GM12878 (cell line): ENCODE measurements around the gene RINT1. TPM values are rescaled to one million over a fixed set of nuclear protein-coding genes. Genes with fewer than 3 reads are reported as not detected.

Source experiments
- CHD4 ChIP-seq: fragments of 200-600 bp; sonication (generic); IDR thresholded peaks from 2 replicates; pipeline ENCODE4 v1.6.1; 2016; ENCODE audit warnings: mild to moderate bottlenecking
- CREM ChIP-seq: IDR thresholded peaks from 2 replicates; pipeline ENCODE4 v1.6.1; 2014; ENCODE audit warnings: antibody characterized with exemption, low read depth
- DPF2 ChIP-seq: fragments of 450-650 bp; IDR thresholded peaks from 2 replicates; pipeline ENCODE4 v1.6.1; 2017; ENCODE audit warnings: mild to moderate bottlenecking
- EGR1 ChIP-seq, 2 experiments: IDR thresholded peaks; 1 replicate in 1 of 2; 2 replicates in 1 of 2; pipeline ENCODE4 v1.6.1; 2011 to 2012; ENCODE audit warnings: low read depth in 2 of 2, low read length in 2 of 2, borderline replicate concordance in 1 of 2, mild to moderate bottlenecking in 1 of 2, moderate library complexity in 1 of 2
- ESRRA ChIP-seq: IDR thresholded peaks from 2 replicates; pipeline ENCODE4 v1.6.1; 2012; ENCODE audit warnings: mild to moderate bottlenecking, low read length, improper control_type of control experiment
- ETV6 ChIP-seq, 2 experiments: fragments of 450-650 bp in 1 of 2; IDR thresholded peaks in 1 of 2; conservative IDR thresholded peaks in 1 of 2; 2 replicates each; pipeline ENCODE4 v1.6.1; 2014; ENCODE audit warnings: antibody characterized with exemption in 1 of 2, borderline replicate concordance in 1 of 2, low read depth in 1 of 2, mild to moderate bottlenecking in 1 of 2, moderate library complexity in 1 of 2
- EZH2 ChIP-seq: IDR thresholded peaks from 2 replicates; pipeline ENCODE4 v1.6.1; 2012; ENCODE audit warnings: low read depth, mild to moderate bottlenecking, control low read depth, inconsistent platforms, low read length, borderline replicate concordance; ENCODE audit not compliant: control insufficient read depth
- GATAD2B ChIP-seq: fragments of 450-650 bp; conservative IDR thresholded peaks from 2 replicates; pipeline ENCODE4 v1.6.1; 2017; ENCODE audit warnings: low read depth, mild to moderate bottlenecking, moderate library complexity
- KAT2A ChIP-seq: conservative IDR thresholded peaks from 2 replicates; pipeline ENCODE4 v1.6.1; 2011; ENCODE audit warnings: low read depth, low read length; ENCODE audit not compliant: control insufficient read depth
- KDM1A ChIP-seq: fragments of 200-600 bp; sonication (generic); IDR thresholded peaks from 2 replicates; pipeline ENCODE4 v1.6.1; 2016; ENCODE audit warnings: borderline replicate concordance
- KLF5 ChIP-seq: fragments of 450-650 bp; IDR thresholded peaks from 2 replicates; pipeline ENCODE4 v1.6.1; 2014; ENCODE audit warnings: mild to moderate bottlenecking; ENCODE audit not compliant: partially characterized antibody
- LARP7 ChIP-seq: fragments of 450-650 bp; IDR thresholded peaks from 2 replicates; pipeline ENCODE4 v1.6.1; 2017; ENCODE audit warnings: mild to moderate bottlenecking
- MXI1 ChIP-seq: fragments of 150-350 bp; IDR thresholded peaks from 2 replicates; pipeline ENCODE4 v1.6.1; 2011; ENCODE audit warnings: low read depth, mild to moderate bottlenecking, inconsistent platforms, low read length, improper control_type of control experiment
- NR2F1 ChIP-seq: fragments of 450-650 bp; conservative IDR thresholded peaks from 2 replicates; pipeline ENCODE4 v1.6.1; 2017; ENCODE audit warnings: mild to moderate bottlenecking
- PAX8 ChIP-seq: fragments of 450-650 bp; IDR thresholded peaks from 2 replicates; pipeline ENCODE4 v1.6.1; 2017; ENCODE audit warnings: mild to moderate bottlenecking, moderate library complexity
- POLR2A ChIP-seq: IDR thresholded peaks from 2 replicates; pipeline ENCODE4 v1.6.1; 2011; ENCODE audit warnings: low read depth, mild to moderate bottlenecking, low read length
- POLR2AphosphoS2 ChIP-seq: IDR thresholded peaks from 2 replicates; pipeline ENCODE4 v1.6.1; 2011; ENCODE audit warnings: low read depth, mild to moderate bottlenecking, low read length, improper control_type of control experiment, moderate library complexity
- POLR2AphosphoS5 ChIP-seq: IDR thresholded peaks from 2 replicates; pipeline ENCODE4 v1.6.1; 2011; ENCODE audit warnings: mild to moderate bottlenecking, low read length, inconsistent platforms
- POU2F2 ChIP-seq: IDR thresholded peaks from 3 replicates; pipeline ENCODE4 v1.6.1; 2011; ENCODE audit warnings: low read depth, mild to moderate bottlenecking, low read length, borderline replicate concordance
- SMARCA5 ChIP-seq: fragments of 450-650 bp; IDR thresholded peaks from 2 replicates; pipeline ENCODE4 v1.6.1; 2017; ENCODE audit warnings: mild to moderate bottlenecking
- SP1 ChIP-seq: IDR thresholded peaks from one replicate; pipeline ENCODE4 v1.6.1; 2011; ENCODE audit warnings: low read depth, low read length
- TAF1 ChIP-seq: IDR thresholded peaks from 2 replicates; pipeline ENCODE4 v1.6.1; 2011; ENCODE audit warnings: mild to moderate bottlenecking, low read depth, low read length, borderline replicate concordance
- TCF3 ChIP-seq: IDR thresholded peaks from 2 replicates; pipeline ENCODE4 v1.6.1; 2012; ENCODE audit warnings: low read depth, mild to moderate bottlenecking, low read length, borderline replicate concordance; ENCODE audit not compliant: insufficient read depth
- YBX1 ChIP-seq: fragments of 450-650 bp; IDR thresholded peaks from 2 replicates; pipeline ENCODE4 v1.6.1; 2016; ENCODE audit warnings: antibody characterized with exemption
- YY1 ChIP-seq: IDR thresholded peaks from 2 replicates; pipeline ENCODE4 v1.6.1; 2011; ENCODE audit warnings: low read depth, mild to moderate bottlenecking, low read length
- ZSCAN29 ChIP-seq: fragments of 450-650 bp; IDR thresholded peaks from 2 replicates; pipeline ENCODE4 v1.6.1; 2017; ENCODE audit warnings: mild to moderate bottlenecking, moderate library complexity
- polyA plus RNA-seq, 11 experiments: library from polyadenylated mRNA; depleted of rRNA in 4 of 11; unstranded in 6 of 11; stranded (reverse) in 5 of 11; fragments of >200 nt; fragmentation: Nextera tagmentation in 4 of 11; fragmentation: Illumina TruSeq in 1 of 11; extraction: Ambion mirVana in 4 of 11; extraction: Trizol in 1 of 11; gene quantifications; 1 replicate in 1 of 11; 2 replicates in 10 of 11; pipeline versions ENCODE4 v1.2.1 to v1.2.3, GENCODE V29; 2011 to 2016; ENCODE audit warnings: inconsistent platforms in 2 of 11, missing spikeins in 2 of 11, low read depth in 1 of 11
- total RNA-seq, 4 experiments: library from RNA; depleted of rRNA in 3 of 4; stranded (reverse); fragments of >200 nt in 3 of 4; fragmentation: Illumina TruSeq in 1 of 4; extraction: Trizol in 1 of 4; gene quantifications; 2 replicates each; pipeline versions ENCODE4 v1.2.1 to v1.2.3, GENCODE V29; 2013 to 2021
- TF ChIP-seq, protein P1 (sequence below): fragments of 450-650 bp; formaldehyde crosslinking; IDR thresholded peaks from 2 replicates; pipeline ENCODE4 v1.5.0; 2022; ENCODE audit warnings: mild to moderate bottlenecking, missing genetic modification characterization
- TF ChIP-seq, protein P2 (sequence below): IDR thresholded peaks from 2 replicates; pipeline ENCODE4 v1.6.1; 2012; ENCODE audit warnings: low read depth, low read length, improper control_type of control experiment

The RINT1 gene
- total and polyA plus RNA-seq, 10 of the 15 experiments (the other 5 are each of a cell fraction or from before 2014, with no cell fraction given), result 6.7 to 32.3 (median 17.3) TPM

DNA sequence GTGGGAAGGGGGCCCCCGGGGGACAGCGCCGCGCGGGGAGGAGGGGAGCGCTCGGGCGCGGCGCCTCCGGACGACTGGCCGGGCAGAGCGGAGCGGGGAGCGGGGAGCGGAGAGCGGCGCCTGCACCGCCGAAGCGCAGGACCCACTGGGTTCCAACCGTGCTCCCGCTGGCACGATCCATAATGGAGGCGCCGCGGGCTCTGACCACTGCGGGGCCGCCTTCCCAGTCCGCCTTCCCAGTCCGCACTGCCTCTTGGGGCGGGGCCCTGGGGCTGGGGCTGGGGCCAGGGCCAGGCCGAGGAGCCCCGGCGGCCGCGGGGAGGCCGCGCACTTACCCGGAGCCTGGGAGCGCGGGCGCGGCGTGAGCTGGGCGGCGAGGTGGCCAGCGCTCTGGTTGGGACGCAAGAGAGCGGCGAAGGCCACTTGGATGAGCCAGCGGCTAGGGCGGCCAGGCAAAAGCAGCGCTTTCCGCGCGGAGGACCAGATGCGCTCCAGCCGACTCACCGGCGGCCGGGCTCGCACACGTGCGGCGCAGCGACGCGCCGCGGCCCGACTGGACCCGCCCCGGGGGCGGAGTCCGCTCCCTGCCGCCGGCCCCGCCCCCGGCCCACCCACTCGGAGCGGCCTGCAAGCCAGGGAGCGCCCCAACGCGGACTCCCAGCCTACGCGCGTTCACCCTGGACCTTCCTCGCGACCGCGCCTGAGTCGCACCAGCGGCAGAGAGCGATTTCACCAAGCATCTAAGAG lies 10.1 kb upstream of the RINT1 start, which contains the start of gene PUS7 (continued):
- TF ChIP-seq, protein P1, sequence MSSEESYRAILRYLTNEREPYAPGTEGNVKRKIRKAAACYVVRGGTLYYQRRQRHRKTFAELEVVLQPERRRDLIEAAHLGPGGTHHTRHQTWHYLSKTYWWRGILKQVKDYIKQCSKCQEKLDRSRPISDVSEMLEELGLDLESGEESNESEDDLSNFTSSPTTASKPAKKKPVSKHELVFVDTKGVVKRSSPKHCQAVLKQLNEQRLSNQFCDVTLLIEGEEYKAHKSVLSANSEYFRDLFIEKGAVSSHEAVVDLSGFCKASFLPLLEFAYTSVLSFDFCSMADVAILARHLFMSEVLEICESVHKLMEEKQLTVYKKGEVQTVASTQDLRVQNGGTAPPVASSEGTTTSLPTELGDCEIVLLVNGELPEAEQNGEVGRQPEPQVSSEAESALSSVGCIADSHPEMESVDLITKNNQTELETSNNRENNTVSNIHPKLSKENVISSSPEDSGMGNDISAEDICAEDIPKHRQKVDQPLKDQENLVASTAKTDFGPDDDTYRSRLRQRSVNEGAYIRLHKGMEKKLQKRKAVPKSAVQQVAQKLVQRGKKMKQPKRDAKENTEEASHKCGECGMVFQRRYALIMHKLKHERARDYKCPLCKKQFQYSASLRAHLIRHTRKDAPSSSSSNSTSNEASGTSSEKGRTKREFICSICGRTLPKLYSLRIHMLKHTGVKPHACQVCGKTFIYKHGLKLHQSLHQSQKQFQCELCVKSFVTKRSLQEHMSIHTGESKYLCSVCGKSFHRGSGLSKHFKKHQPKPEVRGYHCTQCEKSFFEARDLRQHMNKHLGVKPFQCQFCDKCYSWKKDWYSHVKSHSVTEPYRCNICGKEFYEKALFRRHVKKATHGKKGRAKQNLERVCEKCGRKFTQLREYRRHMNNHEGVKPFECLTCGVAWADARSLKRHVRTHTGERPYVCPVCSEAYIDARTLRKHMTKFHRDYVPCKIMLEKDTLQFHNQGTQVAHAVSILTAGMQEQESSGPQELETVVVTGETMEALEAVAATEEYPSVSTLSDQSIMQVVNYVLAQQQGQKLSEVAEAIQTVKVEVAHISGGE (CRISPR knock-in tag), result no peak
- TF ChIP-seq, protein P2, sequence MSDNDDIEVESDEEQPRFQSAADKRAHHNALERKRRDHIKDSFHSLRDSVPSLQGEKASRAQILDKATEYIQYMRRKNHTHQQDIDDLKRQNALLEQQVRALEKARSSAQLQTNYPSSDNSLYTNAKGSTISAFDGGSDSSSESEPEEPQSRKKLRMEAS, result peak; percentile 66
- TF ChIP-seq CREM (no peak), YY1 (peak; percentile 34), NR2F1 (0 out of 2 replicates have a peak, but pooled peaks have one; percentile 41), MXI1 (peak; percentile 96), POU2F2 (no peak), KAT2A (no peak), EZH2 (no peak), POLR2A (peak; percentile 84), EGR1 (IDR thresholded peaks at IDR 0.05; ENCODE audit: borderline replicate concordance in 1 of 2, low read depth in 2 of 2, low read length in 2 of 2) (peak in 1 of 2 experiments; percentile 78; a peak in 2 of 3 replicates), LARP7 (0 out of 2 replicates have a peak, but pooled peaks have one; percentile 9), TCF3 (0 out of 2 replicates have a peak, but pooled peaks have one; percentile 26), SMARCA5 (peak; percentile 41), DPF2 (peak; percentile 60; the same call in 1 of the 2 replicates), SP1 (peak; percentile 49), PAX8 (no peak), POLR2AphosphoS2 (0 out of 2 replicates have a peak, but pooled peaks have one; percentile 54), ETV6 (conservative IDR thresholded peaks at IDR 0.05 in 1 of 2, IDR thresholded peaks at IDR 0.05 in 1 of 2; ENCODE audit: borderline replicate concordance in 1 of 2, low read depth in 1 of 2) (no peak), YBX1 (no peak), ESRRA (no peak), POLR2AphosphoS5 (peak; percentile 62), KLF5 (no peak), KDM1A (no peak), CHD4 (no peak), TAF1 (0 out of 2 replicates have a peak, but pooled peaks have one; percentile 20), ZSCAN29 (0 out of 2 replicates have a peak, but pooled peaks have one; percentile 33), GATAD2B (peak; percentile 53)
